ENCODE data around the gene BCL10.

Gene BCL10

DNA sequence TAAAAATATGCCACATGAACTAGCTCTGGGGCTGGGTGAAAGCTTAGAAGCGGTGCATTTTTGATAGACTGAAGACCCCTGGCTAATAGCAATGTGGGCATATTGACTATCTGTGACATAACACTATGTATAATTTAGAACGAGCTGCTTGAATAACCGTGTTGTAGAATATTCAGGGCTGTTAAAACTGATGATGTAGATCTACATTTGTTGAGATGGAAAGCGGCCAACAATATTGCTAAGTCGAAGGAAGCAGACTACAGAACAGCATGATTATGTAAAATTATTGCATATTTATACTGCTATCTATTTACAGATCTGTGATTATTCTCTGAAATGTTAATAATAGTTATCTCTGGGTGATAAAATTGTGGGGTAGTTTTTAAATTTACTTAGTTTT is 41.1 kb upstream of the BCL10 start:
- Histone ChIP-seq H3K79me2 (ENCODE audit: insufficient read depth, low read length) (no peaks in the 10 kb centered on the region), H3F3A (ENCODE audit: low read depth) (no peaks in the 10 kb centered on the region), H3K9me2 (replicated peaks; ENCODE audit: low read depth, low read length) (no peaks in the 10 kb centered on the region), H3K4me1 (ENCODE audit: insufficient read depth, low read length, poor library complexity, severe bottlenecking) (no peaks in the 10 kb centered on the region), H3K4me2 (ENCODE audit: low read depth, low read length, poor library complexity, severe bottlenecking) (no peak overlapping the region), H4K20me1 (ENCODE audit: insufficient read depth, low read length, poor library complexity, severe bottlenecking) (no peaks in the 10 kb centered on the region), H3K36me3 (ENCODE audit: insufficient read depth, low read length) (no peaks in the 10 kb centered on the region), H3K9ac (ENCODE audit: low read depth, low read length, poor library complexity, severe bottlenecking) (no peak overlapping the region), H2AFZ (ENCODE audit: low read length) (no peak overlapping the region), H3K27me3 (ENCODE audit: insufficient read depth, low read length, poor library complexity, severe bottlenecking) (no peaks in the 10 kb centered on the region), H3K4me3 (ENCODE audit: low read length, poor library complexity, severe bottlenecking) (no peak overlapping the region), H3K9me3 (ENCODE audit: insufficient read depth, low read depth, low read length) (no peaks in the 10 kb centered on the region)
- no peak for TF ChIP-seq EZH2phosphoT487 (IDR thresholded peaks at IDR 0.05; ENCODE audit: borderline replicate concordance)
- TF ChIP-seq, protein P1, sequence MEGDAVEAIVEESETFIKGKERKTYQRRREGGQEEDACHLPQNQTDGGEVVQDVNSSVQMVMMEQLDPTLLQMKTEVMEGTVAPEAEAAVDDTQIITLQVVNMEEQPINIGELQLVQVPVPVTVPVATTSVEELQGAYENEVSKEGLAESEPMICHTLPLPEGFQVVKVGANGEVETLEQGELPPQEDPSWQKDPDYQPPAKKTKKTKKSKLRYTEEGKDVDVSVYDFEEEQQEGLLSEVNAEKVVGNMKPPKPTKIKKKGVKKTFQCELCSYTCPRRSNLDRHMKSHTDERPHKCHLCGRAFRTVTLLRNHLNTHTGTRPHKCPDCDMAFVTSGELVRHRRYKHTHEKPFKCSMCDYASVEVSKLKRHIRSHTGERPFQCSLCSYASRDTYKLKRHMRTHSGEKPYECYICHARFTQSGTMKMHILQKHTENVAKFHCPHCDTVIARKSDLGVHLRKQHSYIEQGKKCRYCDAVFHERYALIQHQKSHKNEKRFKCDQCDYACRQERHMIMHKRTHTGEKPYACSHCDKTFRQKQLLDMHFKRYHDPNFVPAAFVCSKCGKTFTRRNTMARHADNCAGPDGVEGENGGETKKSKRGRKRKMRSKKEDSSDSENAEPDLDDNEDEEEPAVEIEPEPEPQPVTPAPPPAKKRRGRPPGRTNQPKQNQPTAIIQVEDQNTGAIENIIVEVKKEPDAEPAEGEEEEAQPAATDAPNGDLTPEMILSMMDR (conservative IDR thresholded peaks at IDR 0.05; ENCODE audit: low read length): no peak

DNA sequence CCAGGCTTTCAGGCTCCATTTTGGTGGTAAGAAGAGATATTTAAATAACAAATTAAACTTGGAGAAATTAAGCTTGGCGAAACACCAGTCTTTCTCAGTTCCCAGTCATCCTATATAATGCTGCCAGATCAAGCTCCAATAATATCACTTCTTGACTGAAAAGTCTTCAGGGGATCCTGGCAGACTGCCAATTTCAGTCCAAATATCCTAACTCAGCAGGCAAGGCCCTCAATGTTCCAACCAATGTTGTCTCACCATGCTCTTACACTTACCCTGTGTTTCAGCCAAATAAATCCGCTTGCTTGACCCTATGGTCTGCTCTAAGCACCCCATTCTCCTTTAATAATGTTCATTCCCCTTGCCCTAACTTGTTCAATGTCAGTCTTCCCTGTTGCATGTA is 39.9 kb upstream of the BCL10 start:
- Histone ChIP-seq H3K9me3 (ENCODE audit: insufficient read depth, low read depth, low read length) (no peaks in the 10 kb centered on the region), H2AFZ (ENCODE audit: low read length) (no peak overlapping the region), H4K20me1 (ENCODE audit: insufficient read depth, low read length, poor library complexity, severe bottlenecking) (no peaks in the 10 kb centered on the region), H3K4me2 (ENCODE audit: low read depth, low read length, poor library complexity, severe bottlenecking) (no peak overlapping the region), H3K9me2 (replicated peaks; ENCODE audit: low read depth, low read length) (no peaks in the 10 kb centered on the region), H3K27me3 (ENCODE audit: insufficient read depth, low read length, poor library complexity, severe bottlenecking) (no peaks in the 10 kb centered on the region), H3K9ac (ENCODE audit: low read depth, low read length, poor library complexity, severe bottlenecking) (no peak overlapping the region), H3F3A (ENCODE audit: low read depth) (no peaks in the 10 kb centered on the region), H3K79me2 (ENCODE audit: insufficient read depth, low read length) (no peaks in the 10 kb centered on the region), H3K4me1 (ENCODE audit: insufficient read depth, low read length, poor library complexity, severe bottlenecking) (no peaks in the 10 kb centered on the region), H3K36me3 (ENCODE audit: insufficient read depth, low read length) (no peaks in the 10 kb centered on the region), H3K4me3 (ENCODE audit: low read length, poor library complexity, severe bottlenecking) (no peak overlapping the region)
- TF ChIP-seq, protein P1 (conservative IDR thresholded peaks at IDR 0.05; ENCODE audit: low read length): no peak
- TF ChIP-seq EZH2phosphoT487 (IDR thresholded peaks at IDR 0.05; ENCODE audit: borderline replicate concordance): no peak

DNA sequence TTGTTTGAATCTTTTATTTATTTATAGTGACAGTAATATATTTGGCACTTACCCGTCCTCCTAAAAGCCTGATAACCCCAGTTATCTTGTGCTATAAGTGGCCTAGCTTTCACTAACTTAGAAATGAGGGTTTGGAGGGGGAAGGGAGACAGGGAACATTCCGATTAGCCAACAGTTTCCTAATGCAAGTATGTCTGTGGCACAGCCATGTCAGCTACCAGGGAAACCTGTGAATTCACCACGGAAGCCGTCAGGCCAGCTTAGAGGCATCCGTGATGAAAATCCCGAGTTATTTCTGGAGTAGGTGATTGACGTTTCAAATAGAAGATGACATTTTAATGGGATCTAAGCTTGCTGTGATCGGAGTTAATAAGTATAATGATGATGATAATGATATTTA is 39.4 kb upstream of the BCL10 start:
- no peak overlapping the region for H3K4me2 ChIP-seq (ENCODE audit: low read depth, low read length, poor library complexity, severe bottlenecking)
- no peaks in the 10 kb centered on the region for H3K4me1 ChIP-seq (ENCODE audit: insufficient read depth, low read length, poor library complexity, severe bottlenecking)

More for the DNA sequence above, 39.4 kb upstream of the BCL10 start:
- Histone ChIP-seq H3K9me2 (replicated peaks; ENCODE audit: low read depth, low read length) (no peaks in the 10 kb centered on the region), H4K20me1 (ENCODE audit: insufficient read depth, low read length, poor library complexity, severe bottlenecking) (no peaks in the 10 kb centered on the region), H3K4me3 (ENCODE audit: low read length, poor library complexity, severe bottlenecking) (no peak overlapping the region), H2AFZ (ENCODE audit: low read length) (no peak overlapping the region), H3K27me3 (ENCODE audit: insufficient read depth, low read length, poor library complexity, severe bottlenecking) (no peaks in the 10 kb centered on the region), H3K9ac (ENCODE audit: low read depth, low read length, poor library complexity, severe bottlenecking) (no peak overlapping the region), H3K79me2 (ENCODE audit: insufficient read depth, low read length) (no peaks in the 10 kb centered on the region), H3F3A (ENCODE audit: low read depth) (no peaks in the 10 kb centered on the region), H3K9me3 (ENCODE audit: insufficient read depth, low read depth, low read length) (no peaks in the 10 kb centered on the region), H3K36me3 (ENCODE audit: insufficient read depth, low read length) (no peaks in the 10 kb centered on the region)
- TF ChIP-seq, protein P1 (conservative IDR thresholded peaks at IDR 0.05; ENCODE audit: low read length): no peak
- TF ChIP-seq EZH2phosphoT487 (IDR thresholded peaks at IDR 0.05; ENCODE audit: borderline replicate concordance): no peak

Measured in Loucy (cell line).